SKM-1 (cell line): ENCODE results near the gene GTF2A2.
"Not testable (repeated sequence)": the region's sequence is repeated elsewhere in the genome, so short reads cannot be mapped to it uniquely, and the experiment has no call there.

Source experiments
- DNase-seq: peaks from one replicate; lab custom pipeline; 2025; ENCODE audit not compliant: unreplicated experiment; lab: John Stamatoyannopoulos, UW

The GTF2A2 gene, protein sequence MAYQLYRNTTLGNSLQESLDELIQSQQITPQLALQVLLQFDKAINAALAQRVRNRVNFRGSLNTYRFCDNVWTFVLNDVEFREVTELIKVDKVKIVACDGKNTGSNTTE

DNA sequence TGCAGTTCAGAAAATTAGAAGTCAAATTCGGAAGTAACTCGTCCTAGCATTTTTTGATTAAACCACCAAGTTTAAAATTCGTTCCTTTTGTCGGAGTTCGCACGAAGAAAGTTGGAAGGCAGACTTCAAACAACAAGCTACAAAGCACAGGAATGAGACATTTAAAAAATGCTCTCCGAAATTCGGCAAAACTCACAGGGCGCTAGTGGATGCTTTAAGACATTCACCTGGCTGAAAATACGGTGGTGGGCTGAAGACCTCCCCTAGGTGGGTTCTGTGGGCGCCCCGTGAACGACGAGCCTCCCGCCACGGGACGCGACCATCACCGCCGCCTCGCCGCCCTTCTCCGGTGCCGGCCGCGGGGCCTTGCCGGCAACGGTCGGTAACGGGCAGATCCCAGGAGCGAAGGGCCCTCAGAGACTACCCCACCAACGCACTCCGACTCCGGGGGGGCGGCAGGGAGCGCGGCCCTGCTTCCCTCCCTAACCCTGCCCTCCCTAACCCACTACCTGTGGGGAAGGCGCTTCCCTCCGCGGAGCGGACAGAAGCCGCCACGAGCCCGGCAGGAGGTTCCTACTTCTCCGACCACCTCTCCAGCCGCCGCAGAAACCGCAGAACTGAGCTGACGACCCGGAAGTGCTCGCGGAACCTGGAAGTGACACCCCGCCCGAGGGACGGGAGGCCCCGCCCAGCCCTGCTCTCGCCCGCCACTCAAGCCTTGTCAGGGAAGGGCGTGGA, at the start of gene GTF2A2:
GTF2A2 (minus strand) TSS at position 619 of the 738 bp plus-strand sequence. CDS start 5,238 bp downstream, outside the sequence.
- DNase-seq: peak; percentile 91

DNA sequence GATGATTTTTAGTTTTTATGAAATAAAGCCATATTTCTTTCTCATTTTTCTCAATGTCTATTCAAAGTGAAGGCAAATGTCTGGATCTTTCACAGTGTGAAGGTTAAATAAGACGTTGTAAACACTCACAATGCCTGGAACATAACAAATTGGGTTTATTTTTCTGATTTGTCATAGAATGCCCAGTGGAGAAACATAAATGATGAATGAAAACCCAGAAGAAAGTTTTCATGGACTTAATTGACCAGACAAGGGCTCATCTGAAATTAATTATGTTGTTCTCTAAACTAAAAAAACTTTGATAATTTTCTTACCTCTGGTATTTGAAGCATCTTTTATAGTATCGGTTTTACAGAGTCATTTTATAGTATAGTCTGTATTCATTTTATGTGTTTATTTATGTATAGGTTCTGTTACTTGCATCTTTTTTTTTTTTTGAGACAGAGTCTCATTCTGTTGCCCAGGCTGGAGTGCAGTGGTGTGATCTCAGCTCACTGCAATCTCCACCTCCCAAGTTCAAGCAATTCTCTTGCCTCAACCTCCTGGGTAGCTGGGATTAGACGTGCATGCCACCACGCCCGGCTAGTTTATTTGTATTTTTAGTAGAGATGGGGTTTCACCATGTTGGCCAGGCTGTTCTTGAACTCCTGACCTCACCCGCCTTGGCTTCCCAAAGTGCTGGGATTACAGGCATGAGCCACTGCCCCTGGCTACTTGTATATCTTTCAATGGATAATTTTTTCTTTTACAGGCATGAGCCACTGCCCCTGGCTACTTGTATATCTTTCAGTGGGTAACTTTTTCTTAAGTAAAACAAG, 46.9 kb upstream of the GTF2A2 start:
- DNase-seq: no peak

DNA sequence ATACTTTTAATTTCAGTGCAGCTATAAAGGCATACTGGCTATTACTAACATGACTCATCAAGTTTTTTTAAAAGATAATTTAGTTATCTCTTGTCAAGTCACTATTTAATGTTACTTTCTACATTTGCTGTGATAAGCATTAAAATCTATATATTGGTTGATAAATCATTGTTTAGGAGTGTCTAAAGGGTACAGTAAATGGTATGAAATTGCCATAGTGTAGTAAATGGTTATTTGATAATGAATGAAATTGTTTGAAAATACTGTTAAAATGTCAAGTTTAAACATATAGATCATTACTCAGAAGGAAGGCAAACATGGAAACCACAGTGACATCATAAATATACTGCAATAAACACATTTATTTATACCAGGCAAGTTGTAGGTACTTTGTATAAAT, 45.0 kb upstream of the GTF2A2 start:
- DNase-seq: no peak

DNA sequence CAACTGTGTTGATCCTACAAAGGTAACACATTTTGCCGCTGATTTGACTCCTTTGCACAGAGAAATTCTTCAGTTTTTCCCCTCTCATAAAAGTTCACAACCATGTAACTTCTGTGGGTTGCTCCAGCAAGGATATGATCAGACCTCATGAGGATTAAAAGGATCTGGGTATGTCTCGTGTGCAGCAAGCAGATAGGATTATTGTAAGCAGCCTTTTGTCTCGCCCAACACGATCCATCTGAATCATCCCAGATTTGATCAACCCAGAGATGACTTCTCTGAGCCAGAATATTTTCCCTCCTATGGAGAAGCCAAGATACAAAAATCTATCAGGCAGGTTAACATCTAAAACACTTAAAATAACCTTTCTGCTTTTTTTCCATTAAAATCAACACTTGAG, 44.6 kb upstream of the GTF2A2 start:
- DNase-seq: no peak

DNA sequence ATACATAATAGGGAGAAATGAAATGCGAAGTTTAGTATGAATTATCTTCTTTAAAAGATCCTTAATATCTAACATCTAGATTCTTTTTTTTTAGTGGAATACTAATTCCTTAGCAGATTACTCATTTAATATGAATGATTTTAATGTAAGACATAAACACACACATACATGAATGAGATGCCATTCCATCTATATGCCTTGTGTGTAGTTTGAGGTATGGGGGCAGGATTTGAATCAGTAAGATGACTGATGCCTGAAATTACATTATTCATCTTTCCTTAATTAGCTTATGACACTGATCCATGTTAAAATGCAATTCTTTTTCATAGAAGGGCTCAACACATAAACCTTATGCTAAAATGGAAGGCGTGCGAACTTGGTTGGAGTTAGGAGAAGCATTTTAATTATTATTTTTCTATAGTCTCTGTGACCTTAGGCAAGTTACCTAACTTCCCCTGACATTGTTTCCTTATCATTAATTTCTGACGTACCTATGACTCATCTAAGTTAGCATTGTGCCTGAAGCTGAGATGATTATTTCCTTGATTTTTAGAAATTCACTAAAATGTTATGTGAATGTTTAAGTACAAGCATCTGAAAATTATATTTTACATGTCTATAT, 42.6 kb upstream of the GTF2A2 start:
- DNase-seq: no peak

DNA sequence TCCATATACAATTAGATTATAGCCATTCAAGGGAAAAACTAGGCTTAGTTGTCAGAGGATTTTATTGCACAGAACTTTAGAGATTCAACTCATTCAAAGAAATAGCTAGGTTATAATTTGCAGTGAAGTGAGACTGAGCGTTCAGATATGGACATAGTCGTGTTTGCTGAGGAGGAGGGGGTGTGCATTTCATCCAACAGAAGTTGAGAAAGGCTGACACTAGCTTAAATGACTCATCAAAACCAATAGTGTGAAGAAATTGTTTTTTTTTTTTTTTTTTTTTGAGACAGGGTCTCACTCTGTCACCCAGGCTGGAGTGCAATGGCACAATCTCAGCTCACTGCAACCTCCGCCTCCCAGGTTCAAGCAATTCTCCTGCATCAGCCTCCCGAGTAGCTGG, 40.8 kb upstream of the GTF2A2 start:
- DNase-seq: not testable (repeated sequence)

DNA sequence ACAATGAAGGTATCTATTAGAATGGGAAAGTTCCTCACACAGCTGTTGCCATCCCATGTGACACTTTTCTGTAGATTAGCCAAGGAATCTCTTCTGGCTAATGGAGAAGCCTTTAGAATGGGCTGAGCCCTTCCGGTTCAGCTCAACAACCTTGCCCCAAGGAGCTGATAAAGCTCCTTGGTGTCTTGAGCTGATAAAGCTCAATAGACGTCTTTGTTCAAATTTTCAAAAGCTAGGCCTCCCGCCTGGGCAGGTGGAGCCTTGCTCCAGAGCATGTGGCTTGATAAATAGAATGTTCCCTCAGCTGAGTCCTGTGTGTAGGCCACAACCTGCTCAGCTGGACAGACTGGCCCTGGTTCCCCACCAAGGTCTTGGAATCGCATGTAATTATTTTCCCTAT, 39.0 kb upstream of the GTF2A2 start:
- DNase-seq: no peak

DNA sequence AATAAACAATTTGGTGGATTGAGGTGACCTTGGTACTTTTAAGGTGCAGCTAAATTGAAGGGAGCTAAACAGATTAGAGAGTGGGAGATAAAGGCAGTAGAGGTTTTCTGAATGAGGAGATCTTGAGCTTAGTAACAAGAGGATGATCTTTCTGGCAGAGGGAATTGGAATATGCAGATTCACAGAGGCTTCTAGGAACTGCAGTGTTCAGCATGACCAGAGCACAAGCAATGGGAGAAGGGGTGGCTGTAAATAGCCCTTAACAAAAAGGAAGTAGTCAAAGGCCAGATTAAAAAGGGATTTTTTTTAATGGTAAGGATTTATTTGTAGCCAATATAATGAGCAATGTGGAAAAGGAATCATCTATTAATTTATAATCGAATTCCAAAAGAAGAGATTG, 37.5 kb upstream of the GTF2A2 start:
- no peak for DNase-seq

DNA sequence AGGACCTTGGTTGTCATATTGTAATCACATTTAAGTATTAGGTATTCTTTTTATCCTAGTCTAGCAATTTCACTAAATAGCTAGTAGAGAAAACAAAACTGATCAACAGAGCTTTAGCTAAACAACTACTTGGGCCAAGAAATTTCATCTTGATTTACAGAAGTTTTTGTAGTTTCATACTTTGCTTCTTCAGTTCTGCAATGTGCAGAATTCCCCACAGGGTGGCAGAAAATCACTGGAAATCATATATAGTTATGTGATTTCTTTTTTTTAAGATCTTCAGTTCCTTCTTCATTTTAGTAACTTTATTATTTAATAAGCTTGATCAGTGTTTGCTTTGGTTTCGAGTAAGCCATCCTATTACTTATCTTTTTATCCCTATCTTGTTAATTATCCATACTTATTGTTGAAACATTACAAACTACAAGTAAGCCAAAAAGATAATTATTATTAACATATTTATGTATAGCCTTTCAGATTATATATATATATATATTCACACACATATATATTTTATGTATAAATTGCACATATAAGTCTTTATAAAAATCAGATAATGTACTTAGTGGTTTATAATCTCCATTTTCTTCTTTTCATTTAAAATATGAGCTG, 34.0 kb upstream of the GTF2A2 start:
- DNase-seq: peak; percentile 37

DNA sequence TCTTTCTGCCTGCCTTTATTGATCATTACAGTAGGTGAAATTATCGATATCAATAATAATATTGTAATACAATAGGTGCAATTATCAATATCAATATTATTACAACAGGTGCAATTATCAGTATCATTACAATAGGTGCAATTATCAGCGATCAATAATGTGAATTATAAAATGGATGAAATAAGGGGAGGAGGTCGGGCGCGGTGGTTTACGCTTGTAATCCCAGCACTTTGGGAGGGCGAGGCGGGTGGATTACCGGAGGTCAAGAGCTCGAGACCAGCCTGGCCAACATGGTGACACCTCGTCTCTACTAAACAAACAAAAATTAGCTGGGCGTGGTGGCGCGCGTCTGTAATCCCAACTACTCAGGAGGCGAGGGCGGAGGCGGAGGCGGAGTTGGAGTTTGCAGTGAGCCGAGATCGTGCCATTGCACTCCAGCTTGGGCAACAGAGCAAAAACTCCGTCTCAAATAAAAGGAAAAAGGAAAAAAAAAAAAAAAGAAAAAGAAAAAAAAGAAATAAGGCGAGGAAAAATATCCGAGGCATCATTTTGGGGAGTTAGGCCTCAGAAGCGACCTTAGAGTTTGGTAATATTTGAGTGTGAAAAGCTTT, 32.4 kb upstream of the GTF2A2 start:
- DNase-seq: no peak

DNA sequence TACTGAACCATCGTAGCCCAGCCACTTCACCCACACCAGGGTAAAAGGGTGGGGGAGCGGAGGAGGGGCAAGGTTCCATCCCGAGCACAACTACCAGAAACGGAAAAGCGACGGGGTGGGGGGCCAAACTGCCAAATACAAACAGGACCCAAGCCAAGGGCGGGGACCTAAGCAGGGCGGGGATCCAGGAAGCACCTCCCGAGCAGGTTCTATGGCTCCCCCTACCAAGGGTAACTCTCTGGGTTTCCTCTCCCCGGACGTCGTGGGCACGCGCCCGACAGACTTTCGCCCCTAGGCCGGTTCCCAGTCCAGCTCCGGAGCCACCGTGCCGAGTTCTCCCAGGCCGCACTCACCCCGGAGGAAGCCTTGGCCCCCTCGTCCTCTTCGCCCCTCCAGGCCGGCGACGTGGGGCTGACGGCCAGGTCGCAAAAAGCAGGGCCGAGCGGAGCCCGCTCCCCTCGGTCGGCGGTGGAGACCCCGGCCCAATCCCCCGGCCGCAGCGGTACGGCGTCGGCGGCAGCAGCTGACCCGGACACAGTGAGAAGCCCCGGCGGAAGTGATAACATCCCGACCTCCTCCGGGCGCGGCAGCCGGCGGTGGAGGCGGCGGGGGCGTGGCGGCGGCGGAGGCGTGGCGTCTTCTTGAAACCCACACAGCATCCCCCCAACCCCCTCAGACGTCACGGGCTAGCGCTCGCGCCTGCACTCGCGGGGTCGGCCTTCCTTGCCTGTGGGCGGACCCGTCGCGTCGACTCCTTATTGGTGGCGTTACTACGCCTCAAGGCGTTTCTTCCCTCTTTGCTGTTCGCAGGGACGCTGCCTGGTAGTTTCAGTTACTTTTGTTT, 31.7 kb upstream of the GTF2A2 start, which contains the start of gene BNIP2:
BNIP2 (minus strand) TSS at position 539 of the 844 bp plus-strand sequence. CDS start 6,863 bp downstream, outside the sequence.
- DNase-seq: peak; percentile 94

DNA sequence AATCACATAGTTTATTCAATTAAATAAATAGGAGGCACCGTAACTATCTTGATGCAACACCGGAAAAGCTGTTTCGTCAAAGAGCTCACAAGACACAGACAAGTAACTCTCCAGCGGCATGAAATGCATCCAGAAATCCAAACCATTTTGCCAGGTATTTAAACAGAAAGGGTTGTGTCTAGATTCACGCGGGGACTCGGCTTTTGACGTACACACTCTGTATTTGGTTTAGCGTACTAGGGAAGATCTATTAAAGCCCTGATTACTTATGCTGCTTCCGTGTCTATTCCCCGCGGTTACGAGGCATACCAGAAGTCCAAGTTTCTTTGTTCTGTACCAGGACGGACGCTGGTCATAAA, 31.1 kb upstream of the GTF2A2 start:
- DNase-seq: peak; percentile 22

DNA sequence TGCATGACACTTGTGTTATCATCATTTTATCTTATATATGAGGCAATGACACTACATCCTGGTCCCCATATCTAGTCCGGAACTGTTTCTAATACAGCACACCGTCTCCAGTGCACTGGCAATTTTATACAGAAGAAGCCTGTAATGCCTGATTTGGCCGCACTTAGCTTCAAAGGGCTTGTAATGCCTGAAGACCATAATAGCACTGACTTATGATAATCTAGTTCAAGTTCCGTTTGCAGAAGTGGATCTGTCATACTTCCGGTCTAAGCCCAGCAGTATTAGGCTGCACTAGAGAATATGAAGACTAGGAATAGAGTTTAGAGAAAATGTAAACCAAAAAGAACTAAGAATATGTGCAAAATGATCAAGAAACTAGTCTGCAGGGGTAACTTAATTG, 30.5 kb upstream of the GTF2A2 start:
- peak; percentile 50 for DNase-seq

DNA sequence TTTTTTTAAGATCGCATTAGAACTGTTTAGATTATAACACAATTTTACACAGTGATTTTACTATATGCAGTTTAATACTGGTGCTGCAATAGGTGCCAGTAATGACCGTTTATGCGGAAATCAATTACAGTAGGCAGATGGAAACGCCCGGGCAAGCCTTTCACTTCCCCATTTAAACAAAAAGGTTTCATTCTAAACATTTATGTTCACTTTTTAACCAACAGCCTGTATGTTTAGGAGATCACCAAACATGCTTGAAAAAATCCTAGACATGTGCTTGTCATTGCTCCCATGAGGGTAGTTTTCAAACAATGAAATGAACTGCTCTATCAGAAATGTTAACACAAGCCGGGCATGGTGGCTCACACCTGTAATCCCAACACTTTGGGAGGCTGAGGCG, 29.1 kb upstream of the GTF2A2 start:
- DNase-seq: peak; percentile 43

DNA sequence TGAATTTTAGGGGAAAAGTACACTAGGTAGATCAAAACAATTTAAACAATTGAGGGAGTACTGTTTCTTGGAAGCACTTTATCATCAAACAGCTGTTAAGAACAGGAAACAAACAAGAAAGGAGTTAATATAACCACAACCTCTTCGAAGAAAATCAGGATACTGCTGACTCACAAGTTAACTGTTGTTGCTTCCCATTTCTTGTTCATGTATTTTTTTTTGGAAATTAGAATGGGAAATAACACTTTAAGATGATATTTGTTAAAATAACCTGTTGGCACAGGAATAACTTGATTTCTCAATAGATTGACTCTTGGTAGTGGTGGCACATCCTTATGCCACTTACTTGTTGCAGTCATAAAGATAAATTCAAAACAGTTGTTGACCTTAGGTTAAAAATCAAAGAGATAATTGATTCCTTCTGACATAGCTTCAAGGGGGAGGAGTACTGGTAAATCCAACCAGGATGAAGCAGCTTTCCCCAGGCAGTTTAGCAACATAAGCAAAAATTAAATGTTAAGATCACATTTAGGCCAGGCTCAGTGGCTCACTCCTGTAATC, 28.5 kb upstream of the GTF2A2 start:
- DNase-seq: no peak

DNA sequence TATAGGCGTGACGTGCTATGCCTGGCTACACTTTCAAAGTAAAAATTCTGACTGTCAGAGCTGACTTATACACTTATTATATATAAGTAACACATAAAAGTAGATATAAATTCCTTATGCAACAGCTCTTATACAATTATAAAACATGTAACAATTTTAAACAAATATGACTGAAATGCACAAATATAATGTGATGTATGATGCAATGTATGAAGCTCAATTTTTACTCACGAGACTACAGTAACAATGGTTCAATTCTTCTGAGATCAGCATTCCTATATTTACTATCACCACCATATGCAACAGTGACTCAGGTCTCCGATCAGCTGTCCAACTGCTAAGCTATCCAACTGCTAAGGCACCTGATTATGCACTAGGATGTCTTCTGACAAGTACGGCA, 23.6 kb upstream of the GTF2A2 start:
- DNase-seq: no peak

DNA sequence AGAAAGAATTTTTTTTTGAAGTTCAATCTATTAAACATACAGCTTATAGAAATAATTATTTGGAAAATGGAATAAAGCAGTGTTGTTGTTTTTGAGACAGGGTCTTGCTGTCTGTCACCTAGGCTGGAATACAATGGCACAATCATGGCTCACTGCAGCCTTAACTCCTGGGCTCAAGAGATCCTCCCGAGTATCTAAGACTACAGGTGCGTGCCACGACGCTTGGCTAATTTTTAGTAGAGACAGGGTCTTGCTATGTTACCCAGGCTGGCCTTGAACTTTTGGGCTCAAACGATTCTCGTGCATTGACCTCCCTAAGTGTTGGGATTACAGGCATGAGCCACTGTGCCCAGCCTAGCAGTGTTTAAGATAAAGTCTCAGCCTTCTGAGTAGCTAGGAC, 23.0 kb upstream of the GTF2A2 start:
- DNase-seq: no peak

DNA sequence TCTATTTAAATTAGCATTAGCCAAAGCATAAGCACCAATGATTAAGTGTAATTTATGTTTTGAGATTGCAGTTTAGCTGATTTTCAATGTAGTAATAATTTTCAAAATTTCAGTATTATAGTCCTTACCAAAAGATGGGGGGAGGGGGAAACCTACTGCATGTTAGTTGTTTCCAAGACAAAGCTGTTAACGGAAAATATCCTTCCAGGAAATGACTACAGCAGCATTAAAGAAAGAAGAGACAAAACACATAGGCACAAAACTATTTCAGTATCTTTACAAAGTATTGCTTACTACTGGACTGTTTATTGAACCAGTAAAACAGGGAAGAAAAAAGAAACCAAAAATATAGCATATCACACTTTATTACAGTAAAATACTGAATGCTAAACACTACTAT, 21.3 kb upstream of the GTF2A2 start:
- DNase-seq: no peak

DNA sequence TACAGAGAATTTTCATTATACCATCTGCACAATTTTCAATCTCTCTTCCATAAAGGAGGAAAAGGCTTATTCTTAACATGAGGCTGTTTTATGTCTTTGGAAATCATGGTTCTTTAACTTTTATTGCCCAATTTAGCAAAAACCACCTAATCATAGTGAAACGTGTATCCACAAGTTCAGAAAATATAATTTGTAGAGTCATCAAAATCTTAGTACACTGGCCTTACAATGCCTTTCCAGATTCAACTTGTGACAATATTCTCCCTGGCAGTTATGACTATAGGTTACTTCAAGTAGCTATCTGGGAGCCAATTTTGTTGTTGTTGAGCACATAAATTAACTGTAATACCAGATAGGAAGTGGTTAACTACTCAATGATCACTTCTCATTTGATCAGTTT, 20.9 kb upstream of the GTF2A2 start:
- DNase-seq: no peak

DNA sequence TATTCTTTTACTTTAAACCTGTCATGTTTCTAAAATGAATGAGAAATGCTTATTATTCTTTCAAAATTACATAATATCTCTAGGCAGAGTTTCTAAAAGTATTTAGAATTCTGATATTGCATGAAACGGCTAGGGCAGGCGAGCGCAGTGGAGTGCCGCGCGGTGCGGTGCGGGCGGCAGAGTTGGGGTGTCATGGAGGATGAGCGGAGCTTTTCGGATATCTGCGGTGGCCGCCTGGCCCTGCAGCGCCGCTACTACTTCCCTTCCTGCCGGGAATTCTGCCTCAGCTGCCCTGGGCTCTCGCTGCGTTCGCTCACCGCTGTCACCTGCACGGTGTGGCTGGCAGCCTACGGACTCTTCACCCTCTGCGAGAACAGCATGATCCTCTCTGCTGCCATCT, 19.2 kb upstream of the GTF2A2 start:
- no peak for DNase-seq
